NB4 (cell line): ENCODE data around the gene PCSK6.

Source experiments
- DNase-seq: peaks from one replicate; pipeline ENCODE4 v3.0.0; 2010; ENCODE audit warnings: low read depth
- H3K4me3 ChIP-seq: one replicate; pipeline ENCODE4 v1.5.1; 2011; ENCODE audit warnings: mild to moderate bottlenecking, low read depth, low read length, moderate library complexity
- MYC ChIP-seq: IDR thresholded peaks from 2 replicates; pipeline ENCODE4 v1.6.1; 2011; ENCODE audit warnings: low read depth, low read length
- POLR2A ChIP-seq: IDR thresholded peaks from 2 replicates; pipeline ENCODE4 v1.6.1; 2011; ENCODE audit warnings: mild to moderate bottlenecking; ENCODE audit not compliant: insufficient read length; ENCODE audit errors: extremely low read depth
- TF ChIP-seq, protein P1 (sequence below): IDR thresholded peaks from 2 replicates; pipeline ENCODE4 v1.6.1; 2011; ENCODE audit warnings: low read depth, low read length
- TF ChIP-seq, protein P2 (sequence below): IDR thresholded peaks from one replicate; pipeline ENCODE4 v1.5.1; 2012; ENCODE audit warnings: low read depth, low read length

Gene PCSK6

DNA sequence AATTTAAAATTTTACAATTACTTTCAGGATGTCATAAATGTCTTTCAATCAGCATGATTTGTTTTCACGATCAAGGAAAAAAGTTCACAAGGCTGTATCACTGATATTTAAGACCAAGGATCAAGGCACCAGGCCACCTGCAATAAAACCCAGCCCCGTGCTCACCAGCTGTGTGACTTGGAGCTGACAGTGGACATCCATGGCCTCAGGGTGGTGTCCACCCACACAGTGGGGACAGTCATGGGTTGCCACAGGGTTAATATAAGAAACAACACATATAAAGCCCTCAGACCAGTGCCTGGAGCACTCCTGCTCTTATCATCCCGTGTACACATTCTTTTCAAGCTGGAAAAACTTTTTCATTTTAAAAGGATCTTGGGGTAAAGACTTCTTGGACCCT, 56.5 kb downstream of the PCSK6 start:
- TF ChIP-seq, protein P1, sequence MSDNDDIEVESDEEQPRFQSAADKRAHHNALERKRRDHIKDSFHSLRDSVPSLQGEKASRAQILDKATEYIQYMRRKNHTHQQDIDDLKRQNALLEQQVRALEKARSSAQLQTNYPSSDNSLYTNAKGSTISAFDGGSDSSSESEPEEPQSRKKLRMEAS, result no peak
- TF ChIP-seq POLR2A (no peak), MYC (no peak)
- TF ChIP-seq, protein P2, sequence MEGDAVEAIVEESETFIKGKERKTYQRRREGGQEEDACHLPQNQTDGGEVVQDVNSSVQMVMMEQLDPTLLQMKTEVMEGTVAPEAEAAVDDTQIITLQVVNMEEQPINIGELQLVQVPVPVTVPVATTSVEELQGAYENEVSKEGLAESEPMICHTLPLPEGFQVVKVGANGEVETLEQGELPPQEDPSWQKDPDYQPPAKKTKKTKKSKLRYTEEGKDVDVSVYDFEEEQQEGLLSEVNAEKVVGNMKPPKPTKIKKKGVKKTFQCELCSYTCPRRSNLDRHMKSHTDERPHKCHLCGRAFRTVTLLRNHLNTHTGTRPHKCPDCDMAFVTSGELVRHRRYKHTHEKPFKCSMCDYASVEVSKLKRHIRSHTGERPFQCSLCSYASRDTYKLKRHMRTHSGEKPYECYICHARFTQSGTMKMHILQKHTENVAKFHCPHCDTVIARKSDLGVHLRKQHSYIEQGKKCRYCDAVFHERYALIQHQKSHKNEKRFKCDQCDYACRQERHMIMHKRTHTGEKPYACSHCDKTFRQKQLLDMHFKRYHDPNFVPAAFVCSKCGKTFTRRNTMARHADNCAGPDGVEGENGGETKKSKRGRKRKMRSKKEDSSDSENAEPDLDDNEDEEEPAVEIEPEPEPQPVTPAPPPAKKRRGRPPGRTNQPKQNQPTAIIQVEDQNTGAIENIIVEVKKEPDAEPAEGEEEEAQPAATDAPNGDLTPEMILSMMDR, result no peak
- H3K4me3 ChIP-seq, result no peak overlapping the region
- no peak for DNase-seq

DNA sequence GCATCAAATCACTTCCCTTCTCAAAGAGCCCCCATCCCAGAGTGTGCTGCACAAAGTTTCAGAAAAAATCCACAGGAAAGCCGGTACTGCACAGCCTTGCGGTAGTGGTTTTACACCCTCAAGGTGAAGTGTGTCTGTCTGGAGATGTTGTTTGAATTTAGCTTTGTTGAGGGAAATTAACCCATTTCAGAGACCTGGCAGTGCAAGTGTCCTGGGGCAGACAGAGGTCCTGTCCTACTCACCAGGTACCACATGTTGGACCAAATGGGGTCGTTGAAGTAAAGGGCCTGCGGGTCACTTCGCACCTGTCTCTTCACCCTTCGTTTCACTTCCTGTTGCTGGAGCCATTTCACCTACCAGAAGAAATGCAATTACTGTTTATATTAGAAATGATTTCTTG, 57.8 kb downstream of the PCSK6 start:
- no peak for DNase-seq
- TF ChIP-seq, protein P1, result no peak
- TF ChIP-seq MYC (no peak), POLR2A (no peak)
- TF ChIP-seq, protein P2, result no peak
- no peak overlapping the region for H3K4me3 ChIP-seq

DNA sequence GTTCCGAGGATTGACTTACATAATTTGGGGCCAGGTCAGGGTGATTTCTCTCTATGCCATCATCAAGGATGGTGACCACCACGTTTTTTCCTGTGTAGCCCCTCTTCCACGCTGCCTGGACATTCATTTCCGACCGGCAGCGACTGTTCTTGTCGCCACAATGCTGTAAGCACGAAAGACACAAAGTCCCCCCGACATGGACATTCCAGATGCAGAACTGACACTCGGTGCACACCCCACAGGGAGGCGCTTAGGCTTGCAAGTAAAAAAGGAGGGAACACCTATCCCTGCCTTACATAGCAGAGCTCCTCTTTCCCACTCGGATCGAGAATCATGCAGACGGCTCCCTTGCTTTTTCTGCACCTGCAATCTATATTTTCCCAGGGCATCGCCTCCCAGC, 58.2 kb downstream of the PCSK6 start:
- no peak for DNase-seq
- TF ChIP-seq, protein P1, result no peak
- no peak for TF ChIP-seq MYC
- no peak for TF ChIP-seq POLR2A
- TF ChIP-seq, protein P2, result no peak
- H3K4me3 ChIP-seq, result no peak overlapping the region

DNA sequence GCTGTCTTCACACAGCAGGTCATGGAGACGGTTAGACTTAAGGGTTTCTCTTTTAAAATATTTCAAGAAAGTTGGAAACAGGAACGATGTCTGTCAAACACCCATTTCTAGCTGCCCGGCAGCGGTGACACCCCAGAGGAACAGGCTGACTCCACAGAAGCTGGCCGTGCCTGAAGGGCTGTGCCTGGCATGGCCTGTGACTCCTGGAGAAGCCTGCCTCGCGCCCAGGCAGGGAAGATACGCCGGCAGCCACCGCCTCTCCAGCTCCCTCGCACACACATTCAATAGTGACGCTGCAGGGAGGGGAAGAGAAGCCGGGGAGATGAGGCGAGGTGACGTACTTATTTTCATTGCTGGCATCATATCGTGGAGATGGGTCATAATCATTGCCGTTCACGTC, 59.9 kb downstream of the PCSK6 start:
- no peak for DNase-seq
- H3K4me3 ChIP-seq, result no peak overlapping the region
- TF ChIP-seq POLR2A (no peak), MYC (no peak)
- TF ChIP-seq, protein P2, result no peak
- TF ChIP-seq, protein P1, result no peak

DNA sequence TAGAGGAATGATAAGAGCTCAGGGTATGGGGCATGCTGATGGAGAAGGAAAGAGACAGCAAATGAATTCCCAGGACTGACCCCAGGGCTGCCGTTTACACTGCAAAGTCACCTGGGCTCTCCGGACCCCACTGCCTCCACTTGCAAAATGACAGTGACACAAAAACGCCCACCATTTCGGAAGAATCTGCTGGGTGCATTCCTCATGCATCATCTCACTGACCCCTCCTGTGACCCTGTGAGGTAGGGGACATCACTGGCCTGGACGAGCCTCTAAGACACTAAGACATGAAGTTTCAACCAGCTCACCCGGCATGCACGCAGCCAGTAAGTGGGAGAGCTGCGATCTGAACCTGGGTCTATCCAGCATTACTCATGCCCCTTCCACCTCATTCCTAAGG, 60.3 kb downstream of the PCSK6 start:
- H3K4me3 ChIP-seq, result no peak overlapping the region
- TF ChIP-seq, protein P1, result no peak
- TF ChIP-seq, protein P2, result no peak
- no peak for TF ChIP-seq POLR2A
- no peak for TF ChIP-seq MYC
- no peak for DNase-seq

DNA sequence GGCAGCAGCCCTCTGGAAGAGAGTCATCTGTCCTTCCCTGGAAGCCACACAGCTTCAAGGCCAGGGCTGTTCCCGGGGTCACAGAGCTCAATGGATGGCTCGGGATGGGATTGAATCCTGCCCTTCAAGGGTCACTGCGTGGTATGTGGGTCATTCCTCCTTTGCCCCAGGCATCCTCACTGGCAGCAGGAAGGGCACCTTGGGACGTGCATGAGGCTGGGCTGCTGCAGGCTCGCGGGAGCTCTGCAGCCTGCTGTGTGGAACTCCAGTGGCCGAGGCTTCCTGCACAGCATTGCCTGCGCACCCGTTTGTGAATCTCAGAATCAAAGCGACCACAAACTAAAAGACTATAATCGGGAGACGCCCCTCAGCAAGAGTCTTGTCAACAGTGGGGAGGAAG, 60.7 kb downstream of the PCSK6 start:
- TF ChIP-seq, protein P2, result no peak
- TF ChIP-seq, protein P1, result no peak
- no peak for TF ChIP-seq MYC
- DNase-seq, result no peak
- no peak overlapping the region for H3K4me3 ChIP-seq
